ENCODE measurements around the gene RNF144A. TPM values are rescaled to one million over a fixed set of nuclear protein-coding genes. Genes with fewer than 3 reads are reported as not detected.

RNF144A gene
- total RNA-seq, 1 experiment from 2014 or later: 0.21 TPM

GRCh38 chr2:6924924-6925409 is 7.8 kb downstream of the RNF144A start:
- H3K9me3 Mint-ChIP-seq (ENCODE audit: unreplicated experiment): no peaks in the 10 kb centered on the region
- H3K27ac Mint-ChIP-seq (ENCODE audit: low read depth, unreplicated experiment): no peak overlapping the region
- no TSS peak for BruUV-seq (replicated peaks)
- no peak for TF ChIP-seq CTCF (IDR thresholded peaks at IDR 0.05; ENCODE audit: unreplicated experiment)
- no peak for DNase-seq (ENCODE audit: unreplicated experiment)
- ChIA-PET POLR2A (no interaction called here), CTCF (no interaction called here)
- no peaks in the 10 kb centered on the region for H3K4me1 Mint-ChIP-seq (ENCODE audit: insufficient read depth, unreplicated experiment)
- intact Hi-C loops (cut with micrococcal nuclease): no loop called here
- peaks cover 32% of the 10 kb centered on the region for H3K27me3 Mint-ChIP-seq (ENCODE audit: insufficient read depth, unreplicated experiment)
- no peaks in the 10 kb centered on the region for H3K36me3 Mint-ChIP-seq (ENCODE audit: insufficient read depth, unreplicated experiment)
- no peak overlapping the region for H3K4me3 Mint-ChIP-seq (ENCODE audit: unreplicated experiment)

GRCh38 chr2:6926071-6926732 is 9.0 kb downstream of the RNF144A start:
- BruUV-seq (replicated peaks): no TSS peak
- Mint-ChIP-seq H3K9me3 (ENCODE audit: unreplicated experiment) (no peaks in the 10 kb centered on the region), H3K36me3 (ENCODE audit: insufficient read depth, unreplicated experiment) (no peaks in the 10 kb centered on the region), H3K27me3 (ENCODE audit: insufficient read depth, unreplicated experiment) (peaks cover 32% of the 10 kb centered on the region), H3K27ac (ENCODE audit: low read depth, unreplicated experiment) (no peak overlapping the region), H3K4me3 (ENCODE audit: unreplicated experiment) (no peak overlapping the region), H3K4me1 (ENCODE audit: insufficient read depth, unreplicated experiment) (no peaks in the 10 kb centered on the region)
- DNase-seq (ENCODE audit: unreplicated experiment): no peak
- TF ChIP-seq CTCF (IDR thresholded peaks at IDR 0.05; ENCODE audit: unreplicated experiment): no peak
- intact Hi-C loops (cut with micrococcal nuclease): no loop called here
- ChIA-PET CTCF (interaction anchor here (1.2 kb wide), 1 partner anchor 30 kb away, joined by 3 read pairs; no protein-coding TSS in a partner anchor), POLR2A (no interaction called here)

GRCh38 chr2:6927186-6927585 is 10.0 kb downstream of the RNF144A start:
- POLR2A ChIA-PET: no interaction called here
- no peak for TF ChIP-seq CTCF (IDR thresholded peaks at IDR 0.05; ENCODE audit: unreplicated experiment)
- H3K27me3 Mint-ChIP-seq (ENCODE audit: insufficient read depth, unreplicated experiment): peaks cover 41% of the 10 kb centered on the region
- H3K27ac Mint-ChIP-seq (ENCODE audit: low read depth, unreplicated experiment): no peak overlapping the region
- DNase-seq (ENCODE audit: unreplicated experiment): no peak
- BruUV-seq (replicated peaks): no TSS peak
- H3K36me3 Mint-ChIP-seq (ENCODE audit: insufficient read depth, unreplicated experiment): no peaks in the 10 kb centered on the region
- no peak overlapping the region for H3K4me3 Mint-ChIP-seq (ENCODE audit: unreplicated experiment)
- intact Hi-C loops (cut with micrococcal nuclease): no loop called here
- CTCF ChIA-PET: interaction anchor here (0.6 to 0.9 kb wide), 2 partner anchors 117 to 1132 kb away, joined by 3 read pairs; no protein-coding TSS in a partner anchor
- H3K9me3 Mint-ChIP-seq (ENCODE audit: unreplicated experiment): peaks cover 5% of the 10 kb centered on the region
- H3K4me1 Mint-ChIP-seq (ENCODE audit: insufficient read depth, unreplicated experiment): no peaks in the 10 kb centered on the region

GRCh38 chr2:6927753-6928152 is 10.5 kb downstream of the RNF144A start:
- no peak for DNase-seq (ENCODE audit: unreplicated experiment)
- Mint-ChIP-seq H3K36me3 (ENCODE audit: insufficient read depth, unreplicated experiment) (no peaks in the 10 kb centered on the region), H3K27ac (ENCODE audit: low read depth, unreplicated experiment) (no peak overlapping the region), H3K9me3 (ENCODE audit: unreplicated experiment) (peaks cover 7% of the 10 kb centered on the region), H3K4me3 (ENCODE audit: unreplicated experiment) (no peak overlapping the region), H3K27me3 (ENCODE audit: insufficient read depth, unreplicated experiment) (peaks cover 46% of the 10 kb centered on the region), H3K4me1 (ENCODE audit: insufficient read depth, unreplicated experiment) (no peaks in the 10 kb centered on the region)
- no TSS peak for BruUV-seq (replicated peaks)
- POLR2A ChIA-PET: no interaction called here
- no peak for TF ChIP-seq CTCF (IDR thresholded peaks at IDR 0.05; ENCODE audit: unreplicated experiment)
- intact Hi-C loops (cut with micrococcal nuclease): no loop called here
- CTCF ChIA-PET: interaction anchor here (0.6 to 0.9 kb wide), 2 partner anchors 116 to 1133 kb away, joined by 3 read pairs; no protein-coding TSS in a partner anchor

All from MCF 10A (cell line).